ENCODE measurements around the gene CAMKMT. TPM values are rescaled to one million over a fixed set of nuclear protein-coding genes. Genes with fewer than 3 reads are reported as not detected.
A peak's percentile ranks its signal among the peaks of the same experiment; 100 is the strongest.
"Not testable (repeated sequence)": the region's sequence is repeated elsewhere in the genome, so short reads cannot be mapped to it uniquely, and the experiment has no call there.

The CAMKMT gene
- total RNA-seq, 1 experiment from 2014 or later, result 14.2 TPM

GRCh38 chr2:44505664-44506063 lies 143.9 kb downstream of the CAMKMT start:
- DNase-seq (ENCODE audit: low read depth), result not testable (repeated sequence)

GRCh38 chr2:44510246-44510645 lies 148.5 kb downstream of the CAMKMT start:
- DNase-seq (ENCODE audit: low read depth), result no peak

GRCh38 chr2:44515416-44515815 lies 153.7 kb downstream of the CAMKMT start:
- DNase-seq (ENCODE audit: low read depth), result no peak

GRCh38 chr2:44519026-44519425 lies 157.3 kb downstream of the CAMKMT start:
- no peak for DNase-seq (ENCODE audit: low read depth)

GRCh38 chr2:44522846-44523245 lies 161.1 kb downstream of the CAMKMT start:
- no peak for DNase-seq (ENCODE audit: low read depth)

GRCh38 chr2:44524347-44524926 lies 162.7 kb downstream of the CAMKMT start:
- DNase-seq (ENCODE audit: low read depth), result no peak

GRCh38 chr2:44526352-44526751 lies 164.6 kb downstream of the CAMKMT start:
- DNase-seq (ENCODE audit: low read depth), result no peak

GRCh38 chr2:44528595-44528994 lies 166.8 kb downstream of the CAMKMT start:
- no peak for DNase-seq (ENCODE audit: low read depth)

- DNase-seq (ENCODE audit: low read depth), result no peak
These were observed 167.7 kb downstream of the CAMKMT start for GRCh38 chr2:44529448-44529847.

GRCh38 chr2:44531289-44531688 lies 169.5 kb downstream of the CAMKMT start:
- DNase-seq (ENCODE audit: low read depth), result no peak

GRCh38 chr2:44532031-44532430 lies 170.3 kb downstream of the CAMKMT start:
- no peak for DNase-seq (ENCODE audit: low read depth)

- DNase-seq (ENCODE audit: low read depth), result no peak
These were observed 171.8 kb downstream of the CAMKMT start for GRCh38 chr2:44533508-44533907.

GRCh38 chr2:44535376-44535775 lies 173.6 kb downstream of the CAMKMT start:
- DNase-seq (ENCODE audit: low read depth), result no peak

- no peak for DNase-seq (ENCODE audit: low read depth)
These were observed 175.5 kb downstream of the CAMKMT start for GRCh38 chr2:44537264-44537663.

- DNase-seq (ENCODE audit: low read depth), result no peak
These were observed 180.8 kb downstream of the CAMKMT start for GRCh38 chr2:44542520-44542919.

GRCh38 chr2:44543773-44544725 lies 182.3 kb downstream of the CAMKMT start:
- DNase-seq (ENCODE audit: low read depth), result no peak

- no peak for DNase-seq (ENCODE audit: low read depth)
These were observed 183.3 kb downstream of the CAMKMT start for GRCh38 chr2:44545005-44545404.

- no peak for DNase-seq (ENCODE audit: low read depth)
These were observed 184.8 kb downstream of the CAMKMT start for GRCh38 chr2:44546459-44547127.

GRCh38 chr2:44547718-44548117 lies 186.0 kb downstream of the CAMKMT start:
- DNase-seq (ENCODE audit: low read depth), result no peak

GRCh38 chr2:44548221-44549098 lies 186.7 kb downstream of the CAMKMT start:
- DNase-seq (ENCODE audit: low read depth), result no peak

GRCh38 chr2:44549099-44549471 lies 187.3 kb downstream of the CAMKMT start:
- DNase-seq (ENCODE audit: low read depth), result peak; percentile 72

GRCh38 chr2:44549856-44550255 lies 188.1 kb downstream of the CAMKMT start:
- DNase-seq (ENCODE audit: low read depth), result no peak
